DND-41 (cell line): ENCODE data around the gene HSPA1L.

Experiments used
- ATAC-seq: fragments of 200-7000 bp; cut with Tn5 transposase; 3 replicates; pipeline ENCODE4 v1.9.1; 2021; ENCODE audit warnings: low read depth; ENCODE audit not compliant: insufficient read depth
- DNase-seq: peaks from one replicate; pipeline ENCODE4 v3.0.0-alpha.2; 2020
- H2AFZ ChIP-seq: 2 replicates; pipeline ENCODE4 v1.6.0; 2012; ENCODE audit warnings: low read depth, low read length
- H3K27ac ChIP-seq: 2 replicates; pipeline ENCODE4 v1.5.1; 2012; ENCODE audit warnings: low read length, inconsistent platforms
- H3K27me3 ChIP-seq: fragments of 200-600 bp; sonication (generic); 2 replicates; pipeline ENCODE4 v1.6.0; 2012; ENCODE audit warnings: low read length, mild to moderate bottlenecking, inconsistent platforms; ENCODE audit not compliant: insufficient read depth, poor library complexity
- H3K36me3 ChIP-seq: 2 replicates; pipeline ENCODE4 v1.5.1; 2012; ENCODE audit warnings: low read length, inconsistent platforms; ENCODE audit not compliant: insufficient read depth
- H3K4me1 ChIP-seq: 2 replicates; pipeline ENCODE4 v1.5.1; 2012; ENCODE audit warnings: mild to moderate bottlenecking, low read length; ENCODE audit not compliant: insufficient read depth
- H3K4me2 ChIP-seq: 2 replicates; pipeline ENCODE4 v1.6.0; 2012; ENCODE audit warnings: mild to moderate bottlenecking, moderate library complexity, low read length, inconsistent platforms; ENCODE audit not compliant: insufficient read depth
- H3K4me3 ChIP-seq, 2 experiments: fragments of 200-600 bp in 1 of 2; shearing (Covaris generic) in 1 of 2; 2 replicates each; pipeline ENCODE4 v1.5.1; 2012 to 2016; ENCODE audit warnings: inconsistent platforms in 2 of 2, low read length in 2 of 2, mild to moderate bottlenecking in 2 of 2, low read depth in 1 of 2, moderate library complexity in 1 of 2
- H3K79me2 ChIP-seq: 2 replicates; pipeline ENCODE4 v1.6.0; 2012; ENCODE audit warnings: low read length, inconsistent platforms; ENCODE audit not compliant: insufficient read depth
- H3K9ac ChIP-seq: 2 replicates; pipeline ENCODE4 v1.6.0; 2012; ENCODE audit warnings: low read depth, mild to moderate bottlenecking, inconsistent platforms, low read length, moderate library complexity
- H3K9me3 ChIP-seq: 2 replicates; pipeline ENCODE4 v1.5.1; 2012; ENCODE audit warnings: low read length, moderate library complexity, mild to moderate bottlenecking, inconsistent platforms; ENCODE audit not compliant: insufficient read depth, severe bottlenecking
- H4K20me1 ChIP-seq: 2 replicates; pipeline ENCODE4 v1.6.0; 2012; ENCODE audit warnings: low read length; ENCODE audit not compliant: insufficient read depth
- CTCF ChIP-seq: IDR thresholded peaks from 2 replicates; pipeline ENCODE4 v1.5.1; 2012; ENCODE audit warnings: borderline replicate concordance, low read length, moderate library complexity, mild to moderate bottlenecking; ENCODE audit not compliant: poor library complexity, severe bottlenecking; ENCODE audit errors: extremely low read depth
- EZH2 ChIP-seq: IDR thresholded peaks from 3 replicates; pipeline ENCODE4 v1.6.1; 2012; ENCODE audit warnings: borderline replicate concordance, low read depth, mild to moderate bottlenecking, moderate library complexity, low read length, inconsistent platforms; ENCODE audit not compliant: severe bottlenecking

Gene HSPA1L

GRCh38 chr6:31762878-31763618 lies 52.0 kb downstream of the HSPA1L start:
- Histone ChIP-seq H3K27me3 (no peaks in the 10 kb centered on the region), H3K4me1 (no peaks in the 10 kb centered on the region), H3K27ac (no peak overlapping the region), H3K4me2 (no peak overlapping the region), H3K9ac (no peak overlapping the region), H3K4me3 (no peak overlapping the region), H3K9me3 (no peaks in the 10 kb centered on the region), H3K36me3 (peaks cover 63% of the 10 kb centered on the region), H3K79me2 (no peaks in the 10 kb centered on the region), H4K20me1 (peaks cover 4% of the 10 kb centered on the region; the same call in 1 of the 2 replicates), H2AFZ (no peak overlapping the region)
- TF ChIP-seq EZH2 = no peak
- no peak for TF ChIP-seq CTCF
- ATAC-seq = peak; percentile 26
- no peak for DNase-seq

- TF ChIP-seq EZH2 (no peak), CTCF (no peak)
- no peaks in the 10 kb centered on the region for H3K9me3 ChIP-seq
- no peak for ATAC-seq
- peaks cover 70% of the 10 kb centered on the region for H3K36me3 ChIP-seq
- no peak for DNase-seq
- H3K4me1 ChIP-seq = no peaks in the 10 kb centered on the region
- H3K27ac ChIP-seq = no peak within 1 kb of the TSS
- H3K9ac ChIP-seq = no peak within 1 kb of the TSS
- no peak within 1 kb of the TSS for H3K4me3 ChIP-seq
- no peak within 1 kb of the TSS for H3K4me2 ChIP-seq
- no peak within 1 kb of the TSS for H2AFZ ChIP-seq
- H3K27me3 ChIP-seq = no peaks in the 10 kb centered on the region
- H4K20me1 ChIP-seq = peaks cover 4% of the 10 kb centered on the region; the same call in 1 of the 2 replicates
- no peaks in the 10 kb centered on the region for H3K79me2 ChIP-seq
These were observed 52.7 kb downstream of the HSPA1L start, which contains the start of gene SAPCD1 for GRCh38 chr6:31762356-31762755. Gene SAPCD1, plus strand, starts transcription at chr6:31762656. Its CDS starts 399 bp downstream, at chr6:31763055.

- Histone ChIP-seq H3K36me3 (peaks cover 72% of the 10 kb centered on the region), H4K20me1 (peaks cover 4% of the 10 kb centered on the region; the same call in 1 of the 2 replicates), H3K27me3 (no peaks in the 10 kb centered on the region), H3K4me1 (no peaks in the 10 kb centered on the region), H2AFZ (no peak overlapping the region), H3K79me2 (no peaks in the 10 kb centered on the region), H3K9me3 (no peaks in the 10 kb centered on the region), H3K4me3 (no peak overlapping the region), H3K9ac (no peak overlapping the region), H3K27ac (no peak overlapping the region), H3K4me2 (no peak overlapping the region)
- DNase-seq = no peak
- no peak for ATAC-seq
- TF ChIP-seq CTCF (no peak), EZH2 (no peak)
These were observed 53.7 kb downstream of the HSPA1L start for GRCh38 chr6:31761343-31761742.
